Chondrocyte (in vitro differentiated cells): Measurements from ENCODE around the gene IRF2BPL. TPM values are rescaled to one million over a fixed set of nuclear protein-coding genes. Genes with fewer than 3 reads are reported as not detected.
A peak's percentile ranks its signal among the peaks of the same experiment; 100 is the strongest.

Source experiments
- DNase-seq: peaks from one replicate; pipeline ENCODE4 v3.0.0; 2021; ENCODE audit warnings: mixed read lengths, low spot score
- H3K27ac Mint-ChIP-seq: one replicate; pipeline ENCODE4 v1.8.0; 2021; ENCODE audit warnings: mild to moderate bottlenecking, moderate library complexity, mixed read lengths; ENCODE audit not compliant: unreplicated experiment
- H3K27me3 Mint-ChIP-seq: 2 replicates; pipeline ENCODE4 v1.8.0; 2021; ENCODE audit warnings: low read depth, mixed read lengths
- H3K36me3 Mint-ChIP-seq: 2 replicates; pipeline ENCODE4 v1.8.0; 2021; ENCODE audit warnings: low read depth, mixed read lengths
- H3K4me1 Mint-ChIP-seq: 2 replicates; pipeline ENCODE4 v1.8.0; 2021; ENCODE audit warnings: low read depth, mild to moderate bottlenecking, mixed read lengths
- H3K4me3 Mint-ChIP-seq: one replicate; pipeline ENCODE4 v1.8.0; 2021; ENCODE audit warnings: mild to moderate bottlenecking, moderate library complexity, mixed read lengths; ENCODE audit not compliant: unreplicated experiment
- H3K9me3 Mint-ChIP-seq: 2 replicates; pipeline ENCODE4 v1.8.0; 2021; ENCODE audit warnings: low read depth, mixed read lengths
- total RNA-seq: library from RNA; stranded (reverse); gene quantifications from 3 replicates; pipeline ENCODE4 v1.2.1, GENCODE V29; 2021
- TF ChIP-seq, protein P1 (sequence below): fragments of 200-600 bp; sonication (generic); IDR thresholded peaks from 2 replicates; pipeline ENCODE4 v1.5.0; 2021; ENCODE audit warnings: antibody characterized with exemption, mild to moderate bottlenecking, moderate library complexity

The IRF2BPL gene
- total RNA-seq, 1 donor from 2014 or later = 56.0 TPM

DNA sequence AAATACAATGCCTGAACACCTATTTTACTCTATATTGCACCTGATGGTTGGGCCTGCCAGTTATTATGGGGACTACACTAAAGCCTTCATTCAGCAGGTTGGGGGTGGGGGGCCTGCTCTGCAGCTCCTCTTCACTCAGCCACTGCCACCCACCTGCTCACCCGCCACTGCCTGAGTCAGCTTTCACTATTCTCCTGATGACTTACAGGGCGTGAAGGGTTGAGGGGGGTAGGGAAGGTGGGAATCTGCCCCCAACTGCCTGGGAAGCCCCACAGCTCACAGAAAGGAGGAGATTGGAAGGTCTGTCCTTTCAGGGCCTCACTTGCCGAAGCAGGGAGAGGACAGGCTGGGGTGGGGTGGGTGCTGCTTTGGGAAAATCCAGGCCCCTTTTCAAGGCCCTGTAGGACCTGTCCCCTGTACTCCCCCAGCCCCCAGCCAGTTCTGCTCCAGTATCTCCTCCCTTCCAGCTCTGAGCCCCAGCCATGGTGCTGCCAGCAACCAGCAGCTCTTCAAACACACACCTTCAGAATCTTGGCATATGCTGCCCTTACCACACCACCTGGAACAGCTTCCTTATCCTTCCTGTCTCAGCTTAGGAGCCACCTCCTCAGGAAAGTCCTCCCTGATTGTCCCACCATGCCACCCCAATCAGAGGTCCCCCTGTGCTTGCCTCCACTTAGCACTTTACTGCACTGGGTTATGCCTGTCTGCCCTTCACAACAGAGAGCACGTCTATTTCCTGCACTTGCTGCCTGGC lies 33.1 kb downstream of the IRF2BPL start:
- no peak overlapping the region for H3K4me3 Mint-ChIP-seq
- DNase-seq = no peak
- no peaks in the 10 kb centered on the region for H3K36me3 Mint-ChIP-seq

DNA sequence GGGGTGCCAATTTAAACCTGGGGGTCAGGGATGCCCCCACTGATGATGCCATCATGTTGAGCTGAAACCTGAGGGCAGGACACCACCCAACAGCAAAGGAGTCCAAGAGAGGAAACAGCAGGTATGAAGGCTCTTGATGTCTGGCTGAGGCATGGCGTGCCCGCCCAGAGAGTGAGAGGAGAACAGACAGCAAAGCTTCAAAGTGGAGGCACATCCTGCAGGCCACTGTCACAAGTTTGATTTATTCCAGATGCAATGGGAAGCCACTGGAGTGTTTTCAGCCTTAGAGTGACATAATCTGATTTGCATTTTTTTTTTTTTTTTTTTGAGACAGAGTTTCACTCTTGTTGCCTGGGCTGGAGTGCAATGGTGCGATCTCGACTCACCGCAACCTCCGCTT lies 34.8 kb downstream of the IRF2BPL start:
- TF ChIP-seq, protein P1, sequence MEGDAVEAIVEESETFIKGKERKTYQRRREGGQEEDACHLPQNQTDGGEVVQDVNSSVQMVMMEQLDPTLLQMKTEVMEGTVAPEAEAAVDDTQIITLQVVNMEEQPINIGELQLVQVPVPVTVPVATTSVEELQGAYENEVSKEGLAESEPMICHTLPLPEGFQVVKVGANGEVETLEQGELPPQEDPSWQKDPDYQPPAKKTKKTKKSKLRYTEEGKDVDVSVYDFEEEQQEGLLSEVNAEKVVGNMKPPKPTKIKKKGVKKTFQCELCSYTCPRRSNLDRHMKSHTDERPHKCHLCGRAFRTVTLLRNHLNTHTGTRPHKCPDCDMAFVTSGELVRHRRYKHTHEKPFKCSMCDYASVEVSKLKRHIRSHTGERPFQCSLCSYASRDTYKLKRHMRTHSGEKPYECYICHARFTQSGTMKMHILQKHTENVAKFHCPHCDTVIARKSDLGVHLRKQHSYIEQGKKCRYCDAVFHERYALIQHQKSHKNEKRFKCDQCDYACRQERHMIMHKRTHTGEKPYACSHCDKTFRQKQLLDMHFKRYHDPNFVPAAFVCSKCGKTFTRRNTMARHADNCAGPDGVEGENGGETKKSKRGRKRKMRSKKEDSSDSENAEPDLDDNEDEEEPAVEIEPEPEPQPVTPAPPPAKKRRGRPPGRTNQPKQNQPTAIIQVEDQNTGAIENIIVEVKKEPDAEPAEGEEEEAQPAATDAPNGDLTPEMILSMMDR = no peak
- no peak overlapping the region for H3K27ac Mint-ChIP-seq
- H3K4me3 Mint-ChIP-seq = no peak overlapping the region
- H3K36me3 Mint-ChIP-seq = no peaks in the 10 kb centered on the region
- H3K27me3 Mint-ChIP-seq = no peaks in the 10 kb centered on the region
- peaks cover 4% of the 10 kb centered on the region for H3K4me1 Mint-ChIP-seq
- H3K9me3 Mint-ChIP-seq = no peaks in the 10 kb centered on the region
- no peak for DNase-seq

More for the DNA sequence above, 33.1 kb downstream of the IRF2BPL start:
- H3K9me3 Mint-ChIP-seq = no peaks in the 10 kb centered on the region
- no peaks in the 10 kb centered on the region for H3K27me3 Mint-ChIP-seq
- TF ChIP-seq, protein P1 = no peak
- H3K4me1 Mint-ChIP-seq = peaks cover 7% of the 10 kb centered on the region
- no peak overlapping the region for H3K27ac Mint-ChIP-seq

DNA sequence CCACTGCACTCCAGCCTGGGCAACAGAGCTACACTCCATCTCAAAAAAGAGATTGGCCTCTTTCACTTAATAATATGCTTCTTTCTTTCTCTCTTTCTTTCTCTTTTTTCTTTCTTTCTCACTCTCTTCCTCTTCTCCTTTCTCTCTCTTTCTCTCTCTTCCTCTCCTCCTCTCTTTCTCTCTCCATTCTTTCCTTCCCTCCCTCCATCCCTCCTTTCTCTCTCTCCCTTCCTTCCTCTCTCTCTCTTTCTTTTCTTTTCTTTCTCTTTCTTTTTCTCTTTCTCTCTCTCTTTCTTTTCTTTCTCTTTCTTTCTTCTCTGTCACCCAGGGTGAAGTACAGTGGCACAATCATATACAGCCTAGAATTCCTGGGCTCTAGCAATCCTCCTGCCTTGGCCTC lies 38.4 kb downstream of the IRF2BPL start:
- H3K4me1 Mint-ChIP-seq = peaks cover 13% of the 10 kb centered on the region
- H3K4me3 Mint-ChIP-seq = no peak overlapping the region
- no peaks in the 10 kb centered on the region for H3K9me3 Mint-ChIP-seq
- DNase-seq = no peak
- TF ChIP-seq, protein P1 = no peak
- H3K27ac Mint-ChIP-seq = no peak overlapping the region
- no peaks in the 10 kb centered on the region for H3K36me3 Mint-ChIP-seq
- H3K27me3 Mint-ChIP-seq = no peaks in the 10 kb centered on the region

DNA sequence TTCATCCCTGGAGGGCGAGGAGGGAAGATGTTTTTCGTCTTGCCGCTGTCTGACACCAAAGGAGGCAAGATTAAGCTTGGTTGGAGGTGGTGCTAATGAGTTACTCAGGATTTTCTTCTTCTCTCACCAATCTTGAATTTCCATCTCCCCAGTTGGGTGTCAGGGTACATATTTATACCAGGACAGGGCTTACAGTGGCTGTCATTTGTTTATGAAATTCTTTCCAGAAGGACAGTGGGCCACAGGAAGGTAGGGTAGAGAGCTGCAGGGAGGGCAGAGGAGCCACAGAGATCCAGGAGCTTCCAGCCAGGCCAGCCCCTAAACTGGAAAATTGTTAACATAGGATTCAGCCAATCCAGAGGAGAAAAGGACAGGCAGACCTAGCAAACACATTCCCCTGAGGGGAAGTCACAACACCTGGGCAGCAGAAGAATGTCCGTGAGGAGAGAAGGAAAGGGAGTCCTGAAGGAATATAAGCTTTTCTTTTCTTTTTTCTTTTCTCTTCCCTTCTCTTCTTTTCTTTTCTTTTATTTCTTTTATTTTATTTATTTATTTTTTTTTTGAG lies 40.5 kb downstream of the IRF2BPL start:
- H3K9me3 Mint-ChIP-seq = no peaks in the 10 kb centered on the region
- H3K27ac Mint-ChIP-seq = no peak overlapping the region
- no peak overlapping the region for H3K4me3 Mint-ChIP-seq
- H3K4me1 Mint-ChIP-seq = peaks cover 24% of the 10 kb centered on the region
- no peak for DNase-seq
- TF ChIP-seq, protein P1 = no peak
- H3K27me3 Mint-ChIP-seq = no peaks in the 10 kb centered on the region
- H3K36me3 Mint-ChIP-seq = no peaks in the 10 kb centered on the region

DNA sequence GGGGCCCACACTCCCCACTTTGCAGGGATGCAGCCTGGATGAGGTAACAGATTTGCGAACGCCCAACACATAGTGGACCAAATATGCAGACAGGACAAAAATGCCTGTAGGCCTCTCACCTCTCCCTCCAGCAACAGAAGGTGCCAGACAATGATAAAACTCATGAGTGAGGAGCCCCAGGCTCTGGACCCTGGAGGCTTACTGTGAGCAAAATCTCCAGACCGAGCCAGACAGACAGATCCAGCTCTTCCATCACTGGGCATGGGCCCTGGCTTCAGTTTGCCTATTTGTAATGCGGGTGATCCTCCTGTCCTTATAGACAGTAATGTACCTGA lies 42.3 kb downstream of the IRF2BPL start:
- no peak overlapping the region for H3K4me3 Mint-ChIP-seq
- DNase-seq = no peak
- peaks cover 1% of the 10 kb centered on the region for H3K36me3 Mint-ChIP-seq
- peaks cover 8% of the 10 kb centered on the region for H3K9me3 Mint-ChIP-seq
- no peaks in the 10 kb centered on the region for H3K27me3 Mint-ChIP-seq
- peaks cover 24% of the 10 kb centered on the region for H3K4me1 Mint-ChIP-seq
- peak overlapping the region; percentile 78 for H3K27ac Mint-ChIP-seq
- TF ChIP-seq, protein P1 = no peak
